Esophagus muscularis mucosa (tissue), 4 donors: Measurements from ENCODE around the gene PTPRQ. TPM values are rescaled to one million over a fixed set of nuclear protein-coding genes. Genes with fewer than 3 reads are reported as not detected.

Experiments
- DNase-seq: peaks from one replicate; pipeline ENCODE4 v3.0.0-alpha.2; 2017; ENCODE audit errors: extremely low spot score
- H3K27ac ChIP-seq, 4 donors: fragments of 200-600 bp; sonication (generic); replicated peaks in 1 of 4; 1 replicate in 3 of 4; 2 replicates in 1 of 4; pipeline ENCODE4 v1.5.1; 2016 to 2019; ENCODE audit warnings: mild to moderate bottlenecking in 1 of 4
- H3K27me3 ChIP-seq, 4 donors: fragments of 200-600 bp; sonication (generic); one replicate each; pipeline versions ENCODE4 v1.5.1 to v1.6.0; 2016 to 2019
- H3K36me3 ChIP-seq, 4 donors: fragments of 200-600 bp; sonication (generic); one replicate each; pipeline ENCODE4 v1.5.1; 2016 to 2019
- H3K4me1 ChIP-seq, 4 donors: fragments of 200-600 bp; sonication (generic); one replicate each; pipeline ENCODE4 v1.5.1; 2016 to 2019
- H3K4me3 ChIP-seq, 4 donors: fragments of 200-600 bp; sonication (generic); 1 replicate in 2 of 4; 2 replicates in 2 of 4; pipeline ENCODE4 v1.5.1; 2016 to 2019; ENCODE audit warnings: mild to moderate bottlenecking in 4 of 4, moderate library complexity in 1 of 4
- H3K9me3 ChIP-seq, 4 donors: fragments of 200-600 bp; sonication (generic); 1 replicate in 3 of 4; 2 replicates in 1 of 4; pipeline ENCODE4 v1.5.1; 2016 to 2019
- EP300 ChIP-seq: sonication (generic); formaldehyde crosslinking; IDR thresholded peaks from one replicate; pipeline ENCODE4 v1.6.1; 2017; ENCODE audit warnings: antibody characterized with exemption
- POLR2A ChIP-seq: fragments of 450-650 bp; IDR thresholded peaks from one replicate; pipeline ENCODE4 v1.6.1; 2017; ENCODE audit warnings: antibody characterized with exemption, moderate library complexity, mild to moderate bottlenecking, low read depth
- POLR2AphosphoS5 ChIP-seq, 2 donors: sonication (generic); formaldehyde crosslinking; IDR thresholded peaks; one replicate each; pipeline ENCODE4 v1.6.1; 2017; ENCODE audit warnings: antibody characterized with exemption in 2 of 2
- WGBS: methylation state at CpG from one replicate; pipeline ENCODE4 v1.1.5; 2018; 5-methylcytosine and 5-hydroxymethylcytosine counted together
- intact Hi-C: fragments of 100-400 bp; cut with DNase I; formaldehyde crosslinking; loops from one replicate; pipeline ENCODE4 v1.15.1; 2023
- total RNA-seq, 4 donors: library from RNA; depleted of rRNA; stranded (reverse); fragments of >200 nt; gene quantifications; one replicate each; pipeline versions ENCODE4 v1.1.0 to v1.2.1, GENCODE V29; 2016
- TF ChIP-seq, protein P1 (sequence below), 3 experiments: fragments of 200-600 bp in 2 of 3; fragments of 450-650 bp in 1 of 3; sonication (generic) in 2 of 3; IDR thresholded peaks; one replicate each; pipeline ENCODE4 v1.5.1; 2017 to 2019; ENCODE audit warnings: antibody characterized with exemption in 3 of 3, mild to moderate bottlenecking in 2 of 3, moderate library complexity in 1 of 3

PTPRQ gene
- total RNA-seq, 4 donors from 2014 or later, result 2.0 to 13.7 (median 4.6) TPM

DNA sequence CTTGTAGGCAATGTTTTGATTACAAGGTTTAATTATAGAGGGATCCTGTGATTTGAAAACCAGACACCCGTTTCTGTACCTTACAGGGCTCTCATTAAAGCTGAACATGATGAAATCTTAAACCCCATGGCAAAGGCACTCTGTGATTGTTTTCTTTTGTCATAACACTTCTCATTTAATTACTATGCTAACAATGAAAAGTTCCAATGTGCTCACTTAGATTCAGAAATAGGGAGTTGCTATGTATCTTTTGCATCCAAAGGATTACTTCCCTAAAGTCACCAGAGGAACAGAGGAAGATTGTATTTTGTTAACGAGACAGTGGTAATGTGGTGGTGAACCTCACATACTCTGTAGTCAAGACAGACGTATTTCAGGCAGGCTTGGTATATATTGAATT, 181.9 kb downstream of the PTPRQ start:
- no peak for DNase-seq
- intact Hi-C loops, result no loop called here
- Histone ChIP-seq H3K9me3 (no peaks in the 10 kb centered on the region), H3K4me1 (peaks cover 0 to 36% (median 27%) of the 10 kb centered on the region in 4 donors), H3K27me3 (no peaks in the 10 kb centered on the region), H3K27ac (peak overlapping the region in 3 of 4 donors; percentile 56 to 67 (median 66)), H3K4me3 (no peak overlapping the region), H3K36me3 (no peaks in the 10 kb centered on the region)
- TF ChIP-seq, protein P1, sequence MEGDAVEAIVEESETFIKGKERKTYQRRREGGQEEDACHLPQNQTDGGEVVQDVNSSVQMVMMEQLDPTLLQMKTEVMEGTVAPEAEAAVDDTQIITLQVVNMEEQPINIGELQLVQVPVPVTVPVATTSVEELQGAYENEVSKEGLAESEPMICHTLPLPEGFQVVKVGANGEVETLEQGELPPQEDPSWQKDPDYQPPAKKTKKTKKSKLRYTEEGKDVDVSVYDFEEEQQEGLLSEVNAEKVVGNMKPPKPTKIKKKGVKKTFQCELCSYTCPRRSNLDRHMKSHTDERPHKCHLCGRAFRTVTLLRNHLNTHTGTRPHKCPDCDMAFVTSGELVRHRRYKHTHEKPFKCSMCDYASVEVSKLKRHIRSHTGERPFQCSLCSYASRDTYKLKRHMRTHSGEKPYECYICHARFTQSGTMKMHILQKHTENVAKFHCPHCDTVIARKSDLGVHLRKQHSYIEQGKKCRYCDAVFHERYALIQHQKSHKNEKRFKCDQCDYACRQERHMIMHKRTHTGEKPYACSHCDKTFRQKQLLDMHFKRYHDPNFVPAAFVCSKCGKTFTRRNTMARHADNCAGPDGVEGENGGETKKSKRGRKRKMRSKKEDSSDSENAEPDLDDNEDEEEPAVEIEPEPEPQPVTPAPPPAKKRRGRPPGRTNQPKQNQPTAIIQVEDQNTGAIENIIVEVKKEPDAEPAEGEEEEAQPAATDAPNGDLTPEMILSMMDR (IDR thresholded peaks at IDR 0.05), result no peak
- TF ChIP-seq EP300, result no peak
- TF ChIP-seq POLR2AphosphoS5 (IDR thresholded peaks at IDR 0.05), result no peak
- WGBS, result 35% methylated on average over 3 of the region's 3 CpGs

DNA sequence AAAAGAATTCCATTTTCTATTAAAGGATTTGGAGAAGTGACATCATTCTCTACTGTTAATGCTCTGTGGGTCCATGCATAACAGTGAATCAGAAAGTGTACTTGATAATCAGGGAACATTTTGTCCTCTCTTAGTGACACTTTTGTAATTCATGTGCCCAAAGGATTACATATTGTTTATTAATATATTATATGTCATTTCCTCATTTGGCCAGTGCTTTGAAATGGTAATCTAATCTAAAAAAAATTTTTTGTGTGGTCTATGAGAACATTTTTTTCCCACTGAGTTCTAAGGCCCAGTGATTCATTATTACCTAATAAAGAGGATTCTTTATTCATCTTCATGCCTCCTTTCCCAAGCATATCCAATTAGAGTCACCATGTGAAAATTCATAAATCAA, 183.7 kb downstream of the PTPRQ start:
- Histone ChIP-seq H3K27ac (peak overlapping the region; percentile 31 to 67 (median 61)), H3K4me3 (no peak overlapping the region), H3K4me1 (peaks cover 0 to 36% (median 27%) of the 10 kb centered on the region in 4 donors), H3K9me3 (no peaks in the 10 kb centered on the region), H3K36me3 (no peaks in the 10 kb centered on the region), H3K27me3 (no peaks in the 10 kb centered on the region)
- intact Hi-C loops, result no loop called here
- DNase-seq, result no peak
- TF ChIP-seq, protein P1 (IDR thresholded peaks at IDR 0.05), result no peak
- TF ChIP-seq POLR2AphosphoS5 (IDR thresholded peaks at IDR 0.05), result peak in 1 of 2 donors; percentile 72
- no peak for TF ChIP-seq POLR2A

DNA sequence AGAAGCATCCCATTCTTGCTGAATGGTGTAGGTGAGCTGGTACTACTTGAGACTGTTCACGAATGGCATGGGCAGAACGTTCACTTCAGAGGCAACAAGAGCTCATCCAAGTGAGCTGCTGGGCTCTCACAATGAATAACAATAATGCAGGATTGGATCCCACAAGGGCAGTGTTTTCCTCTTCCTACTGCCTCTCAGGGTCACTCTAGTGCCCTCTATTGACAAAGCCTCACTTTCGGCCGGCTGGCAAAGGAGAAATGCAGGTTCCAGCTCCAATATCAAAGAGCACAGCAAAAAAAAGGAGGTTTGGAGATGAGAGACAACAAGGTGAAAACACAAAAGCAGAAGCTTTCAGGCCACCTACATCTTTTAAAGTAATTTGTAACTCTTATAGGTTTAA, 188.8 kb downstream of the PTPRQ start:
- 64% methylated on average over 4 of the region's 4 CpGs for WGBS
- TF ChIP-seq POLR2A (no peak), EP300 (no peak)
- TF ChIP-seq, protein P1 (IDR thresholded peaks at IDR 0.05), result no peak
- intact Hi-C loops, result no loop called here
- Histone ChIP-seq H3K27me3 (no peaks in the 10 kb centered on the region), H3K4me3 (no peak overlapping the region), H3K9me3 (no peaks in the 10 kb centered on the region), H3K36me3 (no peaks in the 10 kb centered on the region), H3K27ac (no peak overlapping the region), H3K4me1 (peaks cover 0 to 11% (median 9%) of the 10 kb centered on the region in 4 donors)
- no peak for DNase-seq

DNA sequence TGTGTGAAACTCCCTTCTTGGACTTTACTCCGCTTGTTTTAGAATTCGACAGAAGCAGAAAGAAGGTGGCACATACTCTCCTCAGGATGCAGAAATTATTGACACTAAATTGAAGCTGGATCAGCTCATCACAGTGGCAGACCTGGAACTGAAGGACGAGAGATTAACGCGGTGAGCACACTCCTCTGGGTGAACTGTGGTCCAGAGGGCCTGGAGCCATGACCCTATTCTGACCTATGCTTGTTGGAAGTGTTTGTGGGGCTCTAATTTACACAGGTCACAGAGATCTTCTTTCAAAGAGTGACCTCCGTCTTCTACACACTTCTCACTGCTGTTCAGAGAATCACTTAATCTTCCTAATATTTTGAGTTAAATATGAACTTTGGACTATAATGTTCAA, 190.9 kb downstream of the PTPRQ start:
- no peak for DNase-seq

DNA sequence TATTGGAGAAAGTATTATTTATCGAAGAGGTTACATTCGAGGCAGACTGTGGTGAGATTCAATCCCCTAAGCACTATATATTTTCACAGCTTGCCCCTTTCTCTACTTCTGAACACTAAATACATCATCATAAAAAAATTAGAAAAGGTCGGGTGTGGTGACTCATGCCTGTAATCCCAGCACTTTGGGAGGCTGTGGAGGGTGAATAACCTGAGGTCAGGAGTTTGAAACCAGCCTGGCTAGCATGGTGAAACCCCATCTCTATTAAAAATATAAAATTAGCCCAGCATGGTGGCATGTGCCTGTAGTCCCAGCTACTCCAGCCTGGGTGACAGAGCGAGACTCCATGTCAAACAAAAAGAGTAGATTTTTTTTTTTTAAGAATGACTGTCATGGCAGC, 192.8 kb downstream of the PTPRQ start:
- 85% methylated on average over 4 of the region's 4 CpGs for WGBS
- Histone ChIP-seq H3K4me1 (no peaks in the 10 kb centered on the region), H3K27me3 (no peaks in the 10 kb centered on the region), H3K4me3 (no peak overlapping the region), H3K9me3 (no peaks in the 10 kb centered on the region), H3K27ac (no peak overlapping the region), H3K36me3 (no peaks in the 10 kb centered on the region)
- TF ChIP-seq, protein P1 (IDR thresholded peaks at IDR 0.05), result no peak
- TF ChIP-seq EP300, result no peak
- no peak for TF ChIP-seq POLR2AphosphoS5 (IDR thresholded peaks at IDR 0.05)
- TF ChIP-seq POLR2A, result no peak
- DNase-seq, result no peak
- intact Hi-C loops, result no loop called here

More for the DNA sequence above, 190.9 kb downstream of the PTPRQ start:
- Histone ChIP-seq H3K27ac (no peak overlapping the region), H3K27me3 (no peaks in the 10 kb centered on the region), H3K9me3 (no peaks in the 10 kb centered on the region), H3K4me3 (no peak overlapping the region), H3K36me3 (no peaks in the 10 kb centered on the region), H3K4me1 (no peaks in the 10 kb centered on the region)
- 55% methylated on average over 6 of the region's 6 CpGs for WGBS
- intact Hi-C loops, result no loop called here
- TF ChIP-seq POLR2A (no peak), POLR2AphosphoS5 (IDR thresholded peaks at IDR 0.05) (no peak), EP300 (no peak)
- TF ChIP-seq, protein P1 (IDR thresholded peaks at IDR 0.05), result no peak
